Measurements from ENCODE around the gene HTR4.

Gene HTR4

GRCh38 chr5:148559461-148559860 is 94.9 kb downstream of the HTR4 start:
- no peak for TF ChIP-seq CTCF (IDR thresholded peaks at IDR 0.05; ENCODE audit: extremely low read depth, missing control alignments)
- DNase-seq (ENCODE audit: low spot score), result no peak

- DNase-seq (ENCODE audit: low spot score), result no peak
- TF ChIP-seq CTCF (IDR thresholded peaks at IDR 0.05; ENCODE audit: extremely low read depth, missing control alignments), result no peak
Measured at GRCh38 chr5:148558892-148559291, 95.4 kb downstream of the HTR4 start.

- TF ChIP-seq CTCF (IDR thresholded peaks at IDR 0.05; ENCODE audit: extremely low read depth, missing control alignments), result no peak
- no peak for DNase-seq (ENCODE audit: low spot score)
Measured at GRCh38 chr5:148556835-148557234, 97.5 kb downstream of the HTR4 start.

GRCh38 chr5:148554621-148555020 is 99.7 kb downstream of the HTR4 start:
- no peak for DNase-seq (ENCODE audit: low spot score)
- TF ChIP-seq CTCF (IDR thresholded peaks at IDR 0.05; ENCODE audit: extremely low read depth, missing control alignments), result no peak

- no peak for DNase-seq (ENCODE audit: low spot score)
- TF ChIP-seq CTCF (IDR thresholded peaks at IDR 0.05; ENCODE audit: extremely low read depth, missing control alignments), result no peak
Measured at GRCh38 chr5:148543727-148544126, 110.6 kb downstream of the HTR4 start.

- no peak for TF ChIP-seq CTCF (IDR thresholded peaks at IDR 0.05; ENCODE audit: extremely low read depth, missing control alignments)
- no peak for DNase-seq (ENCODE audit: low spot score)
Measured at GRCh38 chr5:148542812-148543211, 111.5 kb downstream of the HTR4 start.

- no peak for TF ChIP-seq CTCF (IDR thresholded peaks at IDR 0.05; ENCODE audit: extremely low read depth, missing control alignments)
- no peak for DNase-seq (ENCODE audit: low spot score)
Measured at GRCh38 chr5:148541054-148541835, 113.1 kb downstream of the HTR4 start.

Measured in GM20000 (cell line).